Activated CD4-positive, alpha-beta memory T cell treated with anti-CD3 and anti-CD28 coated beads, Interleukin-2, amount 10 ng/mL, durations not matched to agents 7 days and 5 days (primary cell): ENCODE data around the gene ZBTB48. TPM values are rescaled to one million over a fixed set of nuclear protein-coding genes. Genes with fewer than 3 reads are reported as not detected.
"Not testable (repeated sequence)": the region's sequence is repeated elsewhere in the genome, so short reads cannot be mapped to it uniquely, and the experiment has no call there.

Experiments used
- CTCF ChIA-PET: fragments of 350-600 bp; sonication (Branson Sonifier 250); formaldehyde crosslinking; loops from one replicate; lab custom pipeline; 2021; ENCODE audit warnings: antibody characterized with exemption, inconsistent platforms; lab: Charles Lee
- POLR2A ChIA-PET: fragments of 350-600 bp; sonication (Branson Sonifier 250); formaldehyde crosslinking; loops from one replicate; lab custom pipeline; 2021; ENCODE audit warnings: antibody characterized with exemption; lab: Charles Lee
- DNase-seq: peaks from one replicate; pipeline ENCODE4 v3.0.0-alpha.2; 2020
- H3K27ac Mint-ChIP-seq: one replicate; pipeline ENCODE4 v1.8.0; 2021; ENCODE audit warnings: mild to moderate bottlenecking, mixed read lengths
- H3K27me3 Mint-ChIP-seq: one replicate; pipeline ENCODE4 v1.8.0; 2021; ENCODE audit warnings: mixed read lengths
- H3K36me3 Mint-ChIP-seq: one replicate; pipeline ENCODE4 v1.8.0; 2021; ENCODE audit warnings: low read depth, mixed read lengths
- H3K4me1 Mint-ChIP-seq: one replicate; pipeline ENCODE4 v1.8.0; 2021; ENCODE audit warnings: mixed read lengths
- H3K4me3 Mint-ChIP-seq: one replicate; pipeline ENCODE4 v1.8.0; 2021; ENCODE audit warnings: mild to moderate bottlenecking, mixed read lengths
- H3K9me3 Mint-ChIP-seq: one replicate; pipeline ENCODE4 v1.8.0; 2021; ENCODE audit warnings: mixed read lengths
- total RNA-seq, 2 experiments: library from RNA; stranded (reverse); gene quantifications; one replicate each; pipeline ENCODE4 v1.2.3, GENCODE V29; 2021

The ZBTB48 gene
- total RNA-seq, 2 experiments from 2014 or later, result 33.2 to 42.3 TPM

GRCh38 chr1:6554031-6554906, 25.5 kb upstream of the ZBTB48 start, which contains the start of gene NOL9:
Gene NOL9, minus strand, starts transcription at chr1:6554513. Its CDS starts 11 bp downstream, at chr1:6554502.
- no peaks in the 10 kb centered on the region for H3K27me3 Mint-ChIP-seq
- CTCF ChIA-PET, result interaction anchor here (0.6 to 3.3 kb wide), 27 partner anchors 8 to 152 kb away, joined by 3 to 30 read pairs (median 5); partner anchors contain the start of genes DNAJC11, PLEKHG5, TNFRSF25 and ZBTB48
- H3K4me1 Mint-ChIP-seq, result peaks cover 22% of the 10 kb centered on the region
- POLR2A ChIA-PET, result interaction anchor here (0.7 to 5.0 kb wide), 18 partner anchors 9 to 79 kb away, joined by 3 to 52 read pairs (median 4); partner anchors contain the start of genes KLHL21, PLEKHG5 and ZBTB48
- peak; percentile 96 for DNase-seq
- peak within 1 kb of the TSS; percentile 62 for H3K27ac Mint-ChIP-seq
- no peaks in the 10 kb centered on the region for H3K9me3 Mint-ChIP-seq
- H3K4me3 Mint-ChIP-seq, result peak within 1 kb of the TSS; percentile 75
- peaks cover 12% of the 10 kb centered on the region for H3K36me3 Mint-ChIP-seq

- H3K27ac Mint-ChIP-seq, result no peak within 1 kb of the TSS
These were observed 24.7 kb upstream of the ZBTB48 start, which contains the start of gene TAS1R1 for GRCh38 chr1:6554907-6555778. Gene TAS1R1, plus strand, starts transcription at chr1:6555307. Its CDS starts 67 bp downstream, at chr1:6555374.

GRCh38 chr1:6557597-6557996, 22.2 kb upstream of the ZBTB48 start:
- H3K4me1 Mint-ChIP-seq, result peaks cover 17% of the 10 kb centered on the region
- ChIA-PET CTCF (interaction anchor here (1.3 kb wide), 1 partner anchor 19 kb away, joined by 3 read pairs; no protein-coding TSS in a partner anchor), POLR2A (interaction anchor here (1.1 kb wide), 1 partner anchor 12 kb away, joined by 4 read pairs; no protein-coding TSS in a partner anchor)
- no peaks in the 10 kb centered on the region for H3K36me3 Mint-ChIP-seq
- H3K9me3 Mint-ChIP-seq, result no peaks in the 10 kb centered on the region
- H3K4me3 Mint-ChIP-seq, result no peak overlapping the region
- no peak overlapping the region for H3K27ac Mint-ChIP-seq
- no peak for DNase-seq
- H3K27me3 Mint-ChIP-seq, result peaks cover 2% of the 10 kb centered on the region

More at GRCh38 chr1:6554907-6555778, 24.7 kb upstream of the ZBTB48 start, which contains the start of gene TAS1R1:
- Mint-ChIP-seq H3K4me3 (peak within 1 kb of the TSS; percentile 75), H3K4me1 (peaks cover 23% of the 10 kb centered on the region), H3K27me3 (no peaks in the 10 kb centered on the region), H3K9me3 (no peaks in the 10 kb centered on the region), H3K36me3 (peaks cover 3% of the 10 kb centered on the region)
- CTCF ChIA-PET, result interaction anchor here (0.9 to 3.3 kb wide), 24 partner anchors 7 to 146 kb away, joined by 3 to 30 read pairs (median 5); partner anchors contain the start of genes DNAJC11, PLEKHG5, TNFRSF25 and ZBTB48
- POLR2A ChIA-PET, result interaction anchor here (1.0 to 5.0 kb wide), 15 partner anchors 8 to 78 kb away, joined by 3 to 52 read pairs (median 6); partner anchors contain the start of genes KLHL21, PLEKHG5 and ZBTB48
- no peak for DNase-seq

GRCh38 chr1:6559161-6559560, 20.6 kb upstream of the ZBTB48 start:
- POLR2A ChIA-PET, result interaction anchor here (1.1 to 1.4 kb wide), 2 partner anchors 17 to 41 kb away, joined by 3 read pairs; no protein-coding TSS in a partner anchor
- H3K27me3 Mint-ChIP-seq, H3K36me3 Mint-ChIP-seq, H3K9me3 Mint-ChIP-seq, DNase-seq, H3K27ac Mint-ChIP-seq, CTCF ChIA-PET, H3K4me3 Mint-ChIP-seq: not testable (repeated sequence)
- H3K4me1 Mint-ChIP-seq, result peaks cover 10% of the 10 kb centered on the region

GRCh38 chr1:6560267-6560666, 19.5 kb upstream of the ZBTB48 start:
- H3K36me3 Mint-ChIP-seq, result no peaks in the 10 kb centered on the region
- H3K27ac Mint-ChIP-seq, result no peak overlapping the region
- no peaks in the 10 kb centered on the region for H3K9me3 Mint-ChIP-seq
- peaks cover 3% of the 10 kb centered on the region for H3K4me1 Mint-ChIP-seq
- peaks cover 2% of the 10 kb centered on the region for H3K27me3 Mint-ChIP-seq
- CTCF ChIA-PET, result no interaction called here
- POLR2A ChIA-PET, result interaction anchor here (1.1 kb wide), 1 partner anchor 16 kb away, joined by 3 read pairs; no protein-coding TSS in a partner anchor
- no peak overlapping the region for H3K4me3 Mint-ChIP-seq
- DNase-seq, result no peak

- H3K4me1 Mint-ChIP-seq, result no peaks in the 10 kb centered on the region
- H3K36me3 Mint-ChIP-seq, result no peaks in the 10 kb centered on the region
- no peaks in the 10 kb centered on the region for H3K9me3 Mint-ChIP-seq
- ChIA-PET POLR2A (no interaction called here), CTCF (no interaction called here)
- H3K27me3 Mint-ChIP-seq, result peaks cover 12% of the 10 kb centered on the region
- no peak overlapping the region for H3K4me3 Mint-ChIP-seq
- DNase-seq, result no peak
- H3K27ac Mint-ChIP-seq, result no peak overlapping the region
These were observed 10.8 kb upstream of the ZBTB48 start for GRCh38 chr1:6569033-6569432.

GRCh38 chr1:6570100-6570499, 9.7 kb upstream of the ZBTB48 start:
- no peak overlapping the region for H3K27ac Mint-ChIP-seq
- H3K4me1 Mint-ChIP-seq, result no peaks in the 10 kb centered on the region
- CTCF ChIA-PET, result interaction anchor here (0.7 to 1.2 kb wide), 3 partner anchors 14 to 269 kb away, joined by 3 to 4 read pairs (median 4); no protein-coding TSS in a partner anchor
- no peak overlapping the region for H3K4me3 Mint-ChIP-seq
- H3K36me3 Mint-ChIP-seq, result no peaks in the 10 kb centered on the region
- POLR2A ChIA-PET, result no interaction called here
- DNase-seq, result no peak
- H3K27me3 Mint-ChIP-seq, result peaks cover 12% of the 10 kb centered on the region
- no peaks in the 10 kb centered on the region for H3K9me3 Mint-ChIP-seq

GRCh38 chr1:6570987-6571386, 8.8 kb upstream of the ZBTB48 start:
- H3K27ac Mint-ChIP-seq, result no peak overlapping the region
- ChIA-PET CTCF (interaction anchor here (0.8 to 1.2 kb wide), 2 partner anchors 76 to 81 kb away, joined by 3 to 4 read pairs; no protein-coding TSS in a partner anchor), POLR2A (interaction anchor here (1.3 kb wide), 1 partner anchor 10 kb away, joined by 4 read pairs; no protein-coding TSS in a partner anchor)
- no peak for DNase-seq
- H3K4me3 Mint-ChIP-seq, result no peak overlapping the region
- H3K36me3 Mint-ChIP-seq, result no peaks in the 10 kb centered on the region
- H3K9me3 Mint-ChIP-seq, result no peaks in the 10 kb centered on the region
- H3K27me3 Mint-ChIP-seq, result peaks cover 12% of the 10 kb centered on the region
- H3K4me1 Mint-ChIP-seq, result no peaks in the 10 kb centered on the region

GRCh38 chr1:6572653-6573383, 7.0 kb upstream of the ZBTB48 start:
- H3K27me3 Mint-ChIP-seq, result peaks cover 12% of the 10 kb centered on the region
- H3K4me1 Mint-ChIP-seq, result no peaks in the 10 kb centered on the region
- no peaks in the 10 kb centered on the region for H3K9me3 Mint-ChIP-seq
- no peak for DNase-seq
- no peak overlapping the region for H3K27ac Mint-ChIP-seq
- no peaks in the 10 kb centered on the region for H3K36me3 Mint-ChIP-seq
- POLR2A ChIA-PET, result no interaction called here
- no peak overlapping the region for H3K4me3 Mint-ChIP-seq
- CTCF ChIA-PET, result no interaction called here

GRCh38 chr1:6574025-6574620, 5.7 kb upstream of the ZBTB48 start:
- CTCF ChIA-PET, result interaction anchor here (1.5 kb wide), 1 partner anchor 20 kb away, joined by 3 read pairs; the partner anchor contains the start of gene NOL9
- Mint-ChIP-seq H3K4me3 (no peak overlapping the region), H3K4me1 (peaks cover 1% of the 10 kb centered on the region), H3K27me3 (peaks cover 9% of the 10 kb centered on the region), H3K9me3 (no peaks in the 10 kb centered on the region), H3K36me3 (no peaks in the 10 kb centered on the region), H3K27ac (no peak overlapping the region)
- POLR2A ChIA-PET, result no interaction called here
- DNase-seq, result no peak

GRCh38 chr1:6574818-6575217, 5.0 kb upstream of the ZBTB48 start:
- H3K4me3 Mint-ChIP-seq, result no peak overlapping the region
- H3K27me3 Mint-ChIP-seq, result peaks cover 9% of the 10 kb centered on the region
- CTCF ChIA-PET, result interaction anchor here (1.5 kb wide), 1 partner anchor 20 kb away, joined by 3 read pairs; the partner anchor contains the start of gene NOL9
- DNase-seq, result no peak
- POLR2A ChIA-PET, result no interaction called here
- no peaks in the 10 kb centered on the region for H3K9me3 Mint-ChIP-seq
- H3K36me3 Mint-ChIP-seq, result no peaks in the 10 kb centered on the region
- H3K4me1 Mint-ChIP-seq, result peaks cover 8% of the 10 kb centered on the region
- H3K27ac Mint-ChIP-seq, result no peak overlapping the region
